ENCODE results near the gene PLEKHH2.
A peak's percentile ranks its signal among the peaks of the same experiment; 100 is the strongest.

Gene PLEKHH2

DNA sequence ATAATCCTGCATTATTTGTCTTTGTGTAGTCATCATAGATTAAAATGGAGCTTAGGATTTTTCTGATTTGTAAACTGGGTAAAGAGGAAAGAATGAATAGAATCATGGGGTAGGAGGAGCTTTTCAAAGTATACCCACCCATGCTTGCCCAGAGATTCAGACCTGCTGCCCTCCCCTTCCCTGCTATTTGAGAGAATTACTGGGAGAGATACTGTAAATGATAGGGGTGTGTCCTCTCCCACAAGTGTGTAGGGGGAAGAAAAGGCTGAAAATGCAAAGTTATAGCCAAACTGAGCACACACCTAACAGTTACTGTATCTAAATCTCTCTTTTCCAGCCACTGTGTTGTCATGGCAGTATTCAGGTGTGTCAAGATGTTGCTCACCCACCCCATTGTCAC lies 115.2 kb downstream of the PLEKHH2 start:
- Histone ChIP-seq H3K4me3 (ENCODE audit: low read depth in 1 of 2, low read length in 2 of 2) (no peak overlapping the region), H3K27me3 (ENCODE audit: control insufficient read depth in 1 of 2, insufficient read depth in 2 of 2, low read length in 2 of 2) (no peaks in the 10 kb centered on the region), H3K9me3 (ENCODE audit: control insufficient read depth in 1 of 2, low read length in 2 of 2) (no peaks in the 10 kb centered on the region), H3K4me1 (ENCODE audit: control insufficient read depth in 1 of 2, insufficient read depth in 2 of 2, low read length in 2 of 2) (no peaks in the 10 kb centered on the region), H3K36me3 (ENCODE audit: control insufficient read depth in 1 of 2, insufficient read depth in 2 of 2, low read length in 2 of 2) (no peaks in the 10 kb centered on the region), H3K27ac (ENCODE audit: low read depth, low read length) (no peak overlapping the region), H3K9ac (ENCODE audit: low read depth in 1 of 2, low read length in 2 of 2) (no peak overlapping the region)

DNA sequence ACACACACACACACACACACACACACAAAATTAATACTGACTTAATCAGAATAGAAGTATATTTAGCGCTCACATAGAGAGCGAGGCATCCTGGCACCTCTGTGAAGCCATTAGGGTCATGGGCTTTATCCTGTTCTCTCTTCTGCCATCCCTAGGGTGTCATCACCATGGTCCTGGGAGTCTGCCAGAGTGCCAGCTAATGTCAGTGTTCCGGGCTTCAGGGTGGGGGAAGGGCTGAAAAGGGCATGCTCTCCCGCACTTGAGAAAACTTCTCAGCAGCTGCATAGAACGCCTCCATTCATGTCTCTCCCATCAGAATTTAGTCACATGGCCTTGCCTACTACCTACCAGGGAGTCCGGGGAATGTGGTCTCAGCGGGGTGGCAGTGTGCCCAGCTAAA lies 117.1 kb downstream of the PLEKHH2 start:
- Histone ChIP-seq H3K36me3 (ENCODE audit: control insufficient read depth in 1 of 2, insufficient read depth in 2 of 2, low read length in 2 of 2) (no peaks in the 10 kb centered on the region), H3K9me3 (ENCODE audit: control insufficient read depth in 1 of 2, low read length in 2 of 2) (no peaks in the 10 kb centered on the region), H3K4me3 (ENCODE audit: low read depth in 1 of 2, low read length in 2 of 2) (no peak overlapping the region), H3K9ac (ENCODE audit: low read depth in 1 of 2, low read length in 2 of 2) (no peak overlapping the region), H3K27me3 (ENCODE audit: control insufficient read depth in 1 of 2, insufficient read depth in 2 of 2, low read length in 2 of 2) (no peaks in the 10 kb centered on the region), H3K27ac (ENCODE audit: low read depth, low read length) (no peak overlapping the region), H3K4me1 (ENCODE audit: control insufficient read depth in 1 of 2, insufficient read depth in 2 of 2, low read length in 2 of 2) (peaks cover 0 to 2% of the 10 kb centered on the region in 2 donors)

DNA sequence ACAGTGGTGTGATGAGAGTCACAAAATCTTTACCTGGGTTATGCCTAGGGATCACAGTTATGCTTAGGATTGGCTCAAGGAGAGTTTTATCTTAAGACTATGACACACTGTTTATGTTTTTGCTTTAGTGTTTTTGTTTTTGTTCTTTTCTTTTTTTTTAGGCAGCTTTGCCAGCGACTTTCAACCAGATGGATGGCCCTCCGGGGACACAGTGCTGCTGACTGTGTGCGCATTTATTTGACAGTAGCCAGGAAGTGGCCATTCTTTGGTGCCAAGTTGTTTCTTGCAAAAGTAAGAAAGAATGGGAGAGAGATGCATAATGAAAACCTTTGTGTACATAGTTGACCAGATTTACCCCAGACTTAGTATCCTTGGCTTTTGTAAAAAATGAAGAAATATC lies 121.7 kb downstream of the PLEKHH2 start:
- Histone ChIP-seq H3K9ac (ENCODE audit: low read depth in 1 of 2, low read length in 2 of 2) (no peak overlapping the region), H3K4me1 (ENCODE audit: control insufficient read depth in 1 of 2, insufficient read depth in 2 of 2, low read length in 2 of 2) (peaks cover 3 to 5% of the 10 kb centered on the region in 2 donors), H3K27me3 (ENCODE audit: control insufficient read depth in 1 of 2, insufficient read depth in 2 of 2, low read length in 2 of 2) (no peaks in the 10 kb centered on the region), H3K36me3 (ENCODE audit: control insufficient read depth in 1 of 2, insufficient read depth in 2 of 2, low read length in 2 of 2) (no peaks in the 10 kb centered on the region), H3K9me3 (ENCODE audit: control insufficient read depth in 1 of 2, low read length in 2 of 2) (no peaks in the 10 kb centered on the region), H3K4me3 (ENCODE audit: low read depth in 1 of 2, low read length in 2 of 2) (no peak overlapping the region), H3K27ac (ENCODE audit: low read depth, low read length) (no peak overlapping the region)

DNA sequence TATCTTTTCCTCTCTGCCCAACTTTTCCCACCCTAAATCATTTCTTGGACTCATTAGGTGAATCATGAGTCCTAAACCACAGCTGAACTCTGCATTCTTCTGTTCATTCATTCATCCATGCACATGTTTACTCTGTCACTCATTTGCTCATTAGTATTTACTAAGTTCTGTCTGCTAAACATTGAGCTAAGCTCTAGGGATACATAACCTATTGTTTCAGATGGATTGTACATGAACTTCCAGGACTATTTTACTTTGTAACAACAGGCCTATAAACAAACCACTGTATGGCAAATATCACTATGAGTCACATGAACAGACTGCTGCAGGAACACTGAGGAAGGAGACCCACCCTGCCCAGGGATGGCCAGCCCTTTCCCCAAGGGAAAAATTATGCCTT lies 122.1 kb downstream of the PLEKHH2 start:
- H3K27me3 ChIP-seq (ENCODE audit: control insufficient read depth in 1 of 2, insufficient read depth in 2 of 2, low read length in 2 of 2), result no peaks in the 10 kb centered on the region
- H3K9ac ChIP-seq (ENCODE audit: low read depth in 1 of 2, low read length in 2 of 2), result no peak overlapping the region
- no peak overlapping the region for H3K27ac ChIP-seq (ENCODE audit: low read depth, low read length)
- no peaks in the 10 kb centered on the region for H3K9me3 ChIP-seq (ENCODE audit: control insufficient read depth in 1 of 2, low read length in 2 of 2)
- H3K4me1 ChIP-seq (ENCODE audit: control insufficient read depth in 1 of 2, insufficient read depth in 2 of 2, low read length in 2 of 2), result peaks cover 4 to 6% of the 10 kb centered on the region in 2 donors
- no peaks in the 10 kb centered on the region for H3K36me3 ChIP-seq (ENCODE audit: control insufficient read depth in 1 of 2, insufficient read depth in 2 of 2, low read length in 2 of 2)
- no peak overlapping the region for H3K4me3 ChIP-seq (ENCODE audit: low read depth in 1 of 2, low read length in 2 of 2)

DNA sequence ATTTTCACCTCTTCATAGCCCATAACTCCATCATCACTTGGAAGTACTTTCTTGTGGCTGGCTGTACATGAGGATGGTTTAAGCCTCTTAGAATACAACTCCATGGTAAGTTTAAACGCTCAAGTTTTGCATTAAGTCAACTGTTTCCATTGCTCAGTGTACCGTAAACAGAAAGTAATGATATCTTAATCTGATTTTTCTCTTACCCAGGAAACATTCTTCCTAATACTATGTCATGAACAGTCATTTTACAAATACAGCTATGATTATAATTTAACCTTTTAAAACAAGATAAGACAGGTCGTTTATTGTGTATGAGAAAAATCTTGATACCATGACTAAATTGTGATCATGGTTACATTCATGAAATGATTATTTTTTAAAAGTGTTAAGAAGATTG lies 125.2 kb downstream of the PLEKHH2 start:
- Histone ChIP-seq H3K27ac (ENCODE audit: low read depth, low read length) (no peak overlapping the region), H3K27me3 (ENCODE audit: control insufficient read depth in 1 of 2, insufficient read depth in 2 of 2, low read length in 2 of 2) (no peaks in the 10 kb centered on the region), H3K4me1 (ENCODE audit: control insufficient read depth in 1 of 2, insufficient read depth in 2 of 2, low read length in 2 of 2) (peaks cover 4 to 12% of the 10 kb centered on the region in 2 donors), H3K4me3 (ENCODE audit: low read depth in 1 of 2, low read length in 2 of 2) (no peak overlapping the region), H3K9me3 (ENCODE audit: control insufficient read depth in 1 of 2, low read length in 2 of 2) (no peaks in the 10 kb centered on the region), H3K9ac (ENCODE audit: low read depth in 1 of 2, low read length in 2 of 2) (no peak overlapping the region), H3K36me3 (ENCODE audit: control insufficient read depth in 1 of 2, insufficient read depth in 2 of 2, low read length in 2 of 2) (no peaks in the 10 kb centered on the region)

DNA sequence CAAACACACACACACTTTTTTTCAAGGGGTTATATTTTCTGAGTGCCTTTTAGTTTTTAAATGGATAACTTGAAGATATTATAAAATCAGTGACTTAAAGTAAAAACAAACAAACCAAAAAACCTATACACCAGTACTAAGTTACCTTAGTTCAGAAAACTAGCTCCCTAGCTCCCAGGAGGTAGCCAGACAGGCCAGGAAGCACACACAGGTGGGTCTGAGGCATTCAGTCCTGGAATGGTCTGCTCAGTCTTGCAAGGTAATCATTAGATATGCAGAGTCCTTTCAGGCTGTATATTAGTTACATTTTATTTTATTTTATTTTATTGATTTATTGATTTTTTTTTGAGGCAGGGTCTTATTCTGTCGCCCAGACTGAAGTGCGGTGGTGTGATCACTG lies 126.0 kb downstream of the PLEKHH2 start:
- H3K27me3 ChIP-seq (ENCODE audit: control insufficient read depth in 1 of 2, insufficient read depth in 2 of 2, low read length in 2 of 2), result no peaks in the 10 kb centered on the region
- no peak overlapping the region for H3K4me3 ChIP-seq (ENCODE audit: low read depth in 1 of 2, low read length in 2 of 2)
- H3K9ac ChIP-seq (ENCODE audit: low read depth in 1 of 2, low read length in 2 of 2), result no peak overlapping the region
- no peaks in the 10 kb centered on the region for H3K36me3 ChIP-seq (ENCODE audit: control insufficient read depth in 1 of 2, insufficient read depth in 2 of 2, low read length in 2 of 2)
- H3K9me3 ChIP-seq (ENCODE audit: control insufficient read depth in 1 of 2, low read length in 2 of 2), result no peaks in the 10 kb centered on the region
- peaks cover 4 to 12% of the 10 kb centered on the region in 2 donors for H3K4me1 ChIP-seq (ENCODE audit: control insufficient read depth in 1 of 2, insufficient read depth in 2 of 2, low read length in 2 of 2)
- H3K27ac ChIP-seq (ENCODE audit: low read depth, low read length), result no peak overlapping the region

DNA sequence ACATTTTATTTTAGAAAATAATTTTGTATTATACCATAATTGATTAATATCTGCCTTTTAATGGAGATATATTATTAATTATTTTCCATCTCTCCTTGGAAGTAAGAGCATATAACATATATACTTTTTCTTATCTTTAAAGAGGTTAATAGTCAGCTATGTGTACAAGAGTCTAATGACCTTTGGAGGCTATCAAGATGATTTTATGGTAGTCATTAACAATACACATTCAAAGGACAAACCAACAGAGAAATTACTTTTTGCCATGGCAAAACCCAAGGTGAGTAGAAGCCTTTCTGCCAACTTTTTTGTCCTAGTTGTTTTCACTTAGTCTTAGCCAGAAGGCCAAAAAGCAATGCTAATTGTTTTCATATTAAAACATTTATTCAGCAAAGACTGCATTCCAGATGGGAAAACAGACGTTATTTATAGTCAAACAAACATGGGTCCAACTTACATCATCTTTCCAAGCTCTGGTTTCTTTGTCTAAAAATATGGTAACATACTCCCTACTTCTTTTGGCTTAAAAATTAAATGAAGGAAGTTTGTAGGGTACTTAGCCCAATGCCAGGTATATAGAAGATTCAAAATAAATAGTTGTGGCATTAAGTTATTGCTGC lies 127.1 kb downstream of the PLEKHH2 start:
- H3K36me3 ChIP-seq (ENCODE audit: control insufficient read depth in 1 of 2, insufficient read depth in 2 of 2, low read length in 2 of 2), result no peaks in the 10 kb centered on the region
- peaks cover 4 to 10% of the 10 kb centered on the region in 2 donors for H3K4me1 ChIP-seq (ENCODE audit: control insufficient read depth in 1 of 2, insufficient read depth in 2 of 2, low read length in 2 of 2)
- no peak overlapping the region for H3K9ac ChIP-seq (ENCODE audit: low read depth in 1 of 2, low read length in 2 of 2)
- no peak overlapping the region for H3K27ac ChIP-seq (ENCODE audit: low read depth, low read length)
- no peaks in the 10 kb centered on the region for H3K27me3 ChIP-seq (ENCODE audit: control insufficient read depth in 1 of 2, insufficient read depth in 2 of 2, low read length in 2 of 2)
- H3K9me3 ChIP-seq (ENCODE audit: control insufficient read depth in 1 of 2, low read length in 2 of 2), result no peaks in the 10 kb centered on the region
- no peak overlapping the region for H3K4me3 ChIP-seq (ENCODE audit: low read depth in 1 of 2, low read length in 2 of 2)

DNA sequence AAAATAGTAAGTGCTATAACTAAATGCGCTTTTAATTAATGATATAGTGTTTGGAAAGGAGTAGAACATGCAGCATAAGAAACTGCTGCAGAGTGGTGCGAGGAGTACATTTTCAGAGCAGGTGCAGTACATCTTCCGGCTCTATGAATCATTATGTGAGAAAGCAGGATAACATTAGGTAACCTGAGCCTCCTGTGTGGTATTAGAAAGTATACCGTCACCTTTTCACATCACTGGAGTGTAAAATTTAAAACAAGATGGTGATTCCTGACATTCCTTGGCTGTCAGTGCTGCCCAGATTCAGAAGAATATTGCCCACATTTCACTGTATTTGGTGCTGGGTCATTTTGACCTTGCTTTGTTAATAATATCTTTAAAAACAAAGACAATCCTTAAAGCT lies 128.9 kb downstream of the PLEKHH2 start:
- Histone ChIP-seq H3K4me3 (ENCODE audit: low read depth in 1 of 2, low read length in 2 of 2) (no peak overlapping the region), H3K27ac (ENCODE audit: low read depth, low read length) (no peak overlapping the region), H3K27me3 (ENCODE audit: control insufficient read depth in 1 of 2, insufficient read depth in 2 of 2, low read length in 2 of 2) (no peaks in the 10 kb centered on the region), H3K4me1 (ENCODE audit: control insufficient read depth in 1 of 2, insufficient read depth in 2 of 2, low read length in 2 of 2) (peaks cover 4 to 7% of the 10 kb centered on the region in 2 donors), H3K9ac (ENCODE audit: low read depth in 1 of 2, low read length in 2 of 2) (no peak overlapping the region), H3K9me3 (ENCODE audit: control insufficient read depth in 1 of 2, low read length in 2 of 2) (no peaks in the 10 kb centered on the region), H3K36me3 (ENCODE audit: control insufficient read depth in 1 of 2, insufficient read depth in 2 of 2, low read length in 2 of 2) (no peaks in the 10 kb centered on the region)

DNA sequence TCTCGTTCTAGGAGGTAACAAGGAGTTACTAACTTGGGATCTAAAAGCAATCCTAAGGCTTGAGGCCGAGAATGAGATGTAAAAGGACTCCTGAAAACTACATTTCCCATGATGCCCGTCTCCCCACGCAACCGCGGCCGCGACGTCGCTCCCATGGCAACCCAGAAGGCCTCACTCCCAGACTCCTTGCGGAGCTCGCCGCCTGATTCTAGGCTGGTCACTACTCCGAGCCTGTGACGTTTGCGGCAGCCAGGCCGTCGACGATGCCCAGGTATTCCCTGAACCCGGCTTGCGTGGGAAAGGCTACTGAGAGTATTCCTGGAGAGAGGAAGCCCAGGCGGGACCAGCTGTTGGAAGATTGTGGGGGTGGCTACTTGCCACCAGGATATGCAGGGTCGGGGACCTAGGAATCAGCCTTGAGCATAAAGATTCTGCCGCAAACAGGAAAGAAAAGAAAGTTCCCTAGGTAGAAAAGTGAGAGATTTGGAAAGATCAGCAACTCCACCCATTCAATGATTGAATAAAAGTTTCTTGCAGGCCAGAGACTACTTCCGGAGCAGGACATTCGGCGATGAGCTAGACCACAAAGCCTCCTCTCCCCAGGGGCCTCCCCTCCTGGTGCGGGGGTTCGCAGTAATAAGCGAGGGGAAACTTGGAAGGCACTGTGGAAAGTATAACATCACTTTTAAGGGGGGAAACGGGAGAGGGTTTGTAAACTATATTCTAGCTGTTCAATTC lies 137.0 kb downstream of the PLEKHH2 start, which contains the start of gene DYNC2LI1:
TSS of gene DYNC2LI1 (plus strand) at position 164 of the 738 bp plus-strand sequence. CDS start at position 264, 100 bp downstream.
- Histone ChIP-seq H3K4me1 (ENCODE audit: control insufficient read depth in 1 of 2, insufficient read depth in 2 of 2, low read length in 2 of 2) (no peaks in the 10 kb centered on the region), H3K27ac (ENCODE audit: low read depth, low read length) (peak within 1 kb of the TSS; percentile 83), H3K27me3 (ENCODE audit: control insufficient read depth in 1 of 2, insufficient read depth in 2 of 2, low read length in 2 of 2) (no peaks in the 10 kb centered on the region), H3K4me3 (ENCODE audit: low read depth in 1 of 2, low read length in 2 of 2) (peak within 1 kb of the TSS; percentile 91 to 96), H3K9ac (ENCODE audit: low read depth in 1 of 2, low read length in 2 of 2) (peak within 1 kb of the TSS; percentile 81 to 87), H3K9me3 (ENCODE audit: control insufficient read depth in 1 of 2, low read length in 2 of 2) (no peaks in the 10 kb centered on the region), H3K36me3 (ENCODE audit: control insufficient read depth in 1 of 2, insufficient read depth in 2 of 2, low read length in 2 of 2) (peaks cover 4% of the 10 kb centered on the region in 2 donors)

DNA sequence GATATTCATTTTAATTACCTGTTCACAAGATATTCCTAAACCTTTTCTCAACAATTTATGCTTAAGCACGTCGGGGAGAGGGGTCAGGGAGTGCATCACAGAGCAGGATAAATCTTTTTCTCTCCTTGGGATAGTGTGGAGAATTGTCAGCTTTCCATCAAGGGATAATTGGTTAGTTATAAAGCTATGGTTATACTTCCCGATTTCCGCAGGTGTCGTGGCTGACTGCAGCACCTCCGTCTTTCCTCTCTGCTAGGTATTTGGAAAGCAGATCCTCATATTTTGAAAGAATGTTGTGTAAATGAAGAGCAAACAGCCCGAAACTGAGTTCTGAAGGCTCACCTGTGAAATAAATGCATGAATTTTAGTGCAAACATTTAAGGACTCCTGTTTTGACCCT lies 137.6 kb downstream of the PLEKHH2 start:
- peaks cover 4% of the 10 kb centered on the region in 2 donors for H3K36me3 ChIP-seq (ENCODE audit: control insufficient read depth in 1 of 2, insufficient read depth in 2 of 2, low read length in 2 of 2)
- peak overlapping the region; percentile 91 to 96 for H3K4me3 ChIP-seq (ENCODE audit: low read depth in 1 of 2, low read length in 2 of 2)
- H3K4me1 ChIP-seq (ENCODE audit: control insufficient read depth in 1 of 2, insufficient read depth in 2 of 2, low read length in 2 of 2), result no peaks in the 10 kb centered on the region
- H3K9ac ChIP-seq (ENCODE audit: low read depth in 1 of 2, low read length in 2 of 2), result peak overlapping the region; percentile 81 to 87
- peak overlapping the region; percentile 83 for H3K27ac ChIP-seq (ENCODE audit: low read depth, low read length)
- H3K9me3 ChIP-seq (ENCODE audit: control insufficient read depth in 1 of 2, low read length in 2 of 2), result no peaks in the 10 kb centered on the region
- no peaks in the 10 kb centered on the region for H3K27me3 ChIP-seq (ENCODE audit: control insufficient read depth in 1 of 2, insufficient read depth in 2 of 2, low read length in 2 of 2)
